Measurements from ENCODE around the gene KCNJ6. TPM values are rescaled to one million over a fixed set of nuclear protein-coding genes. Genes with fewer than 3 reads are reported as not detected.

Gene KCNJ6
- total and polyA plus RNA-seq, 9 of the 15 experiments (the other 6 are each of a cell fraction or from before 2014, with no cell fraction given) = 0.06 to 0.21 (median 0.13) TPM; not detected in 1

GRCh38 chr21:37564924-37565529, 351.2 kb downstream of the KCNJ6 start (continued):
- peak; percentile 80 for TF ChIP-seq USF2 (CRISPR knock-in tag; IDR thresholded peaks at IDR 0.05)
- TF ChIP-seq ZFP91 (CRISPR knock-in tag; IDR thresholded peaks at IDR 0.05) = no peak
- no peak for TF ChIP-seq NCOA2 (IDR thresholded peaks at IDR 0.05; ENCODE audit: partially characterized antibody in 2 of 2)
- peak; percentile 85 to 87 for TF ChIP-seq E2F6 (IDR thresholded peaks at IDR 0.05; ENCODE audit: borderline replicate concordance in 1 of 2, extremely low read depth in 1 of 2, insufficient read depth in 1 of 2, insufficient read length in 1 of 2, low read depth in 1 of 2, low read length in 1 of 2, poor library complexity in 1 of 2, severe bottlenecking in 1 of 2)
- TF ChIP-seq CAMTA2 (CRISPR knock-in tag; conservative IDR thresholded peaks at IDR 0.05) = no peak
- 0 out of 2 replicates have a peak, but pooled peaks have one; percentile 9 for TF ChIP-seq ZNF395 (CRISPR knock-in tag; IDR thresholded peaks at IDR 0.05)
- TF ChIP-seq TAF7 (tag; IDR thresholded peaks at IDR 0.05) = no peak
- TF ChIP-seq ZNF134 (CRISPR knock-in tag; conservative IDR thresholded peaks at IDR 0.05) = no peak
- TF ChIP-seq IRF2 (CRISPR knock-in tag; IDR thresholded peaks at IDR 0.05) = no peak
- TF ChIP-seq RAD21 (CRISPR knock-in tag; conservative IDR thresholded peaks at IDR 0.05 in 1 of 2, IDR thresholded peaks at IDR 0.05 in 1 of 2) = no peak
- no peak for TF ChIP-seq PKNOX1 (IDR thresholded peaks at IDR 0.05)
- TF ChIP-seq POLR2A (conservative IDR thresholded peaks at IDR 0.05) = no peak
- TF ChIP-seq JUN (IDR thresholded peaks at IDR 0.05; ENCODE audit: borderline replicate concordance, low read depth, low read length) = peak; percentile 56; the same call in 1 of the 2 replicates
- TF ChIP-seq JUN (CRISPR knock-in tag; IDR thresholded peaks at IDR 0.05; ENCODE audit: borderline replicate concordance) = no peak
- TF ChIP-seq ZNF561 (CRISPR knock-in tag; conservative IDR thresholded peaks at IDR 0.05) = no peak
- no peak for TF ChIP-seq MAFK (IDR thresholded peaks at IDR 0.05; ENCODE audit: low read length)

All from K562 (cell line).